Endothelial cell of umbilical vein (primary cell): ENCODE data around the gene FRA10AC1.

Source experiments
- POLR2A ChIP-seq: IDR thresholded peaks from 2 replicates; pipeline ENCODE4 v1.6.1; 2012; ENCODE audit warnings: low read depth, mild to moderate bottlenecking, control low read depth, low read length
- POLR2AphosphoS5 ChIP-seq: IDR thresholded peaks from 2 replicates; pipeline ENCODE4 v1.6.1; 2012; ENCODE audit warnings: low read depth, mild to moderate bottlenecking, control low read depth, low read length, moderate library complexity; ENCODE audit not compliant: insufficient read depth
- TF ChIP-seq, protein P1 (sequence below), 2 donors: IDR thresholded peaks; 1 replicate in 1 of 2; 2 replicates in 1 of 2; pipeline ENCODE4 v1.5.1; 2011; ENCODE audit warnings: low read length in 2 of 2, mild to moderate bottlenecking in 2 of 2, moderate library complexity in 2 of 2, control low read depth in 1 of 2, inconsistent platforms in 1 of 2, low read depth in 1 of 2; ENCODE audit not compliant: insufficient read depth in 1 of 2; ENCODE audit errors: extremely low read depth in 1 of 2

DNA sequence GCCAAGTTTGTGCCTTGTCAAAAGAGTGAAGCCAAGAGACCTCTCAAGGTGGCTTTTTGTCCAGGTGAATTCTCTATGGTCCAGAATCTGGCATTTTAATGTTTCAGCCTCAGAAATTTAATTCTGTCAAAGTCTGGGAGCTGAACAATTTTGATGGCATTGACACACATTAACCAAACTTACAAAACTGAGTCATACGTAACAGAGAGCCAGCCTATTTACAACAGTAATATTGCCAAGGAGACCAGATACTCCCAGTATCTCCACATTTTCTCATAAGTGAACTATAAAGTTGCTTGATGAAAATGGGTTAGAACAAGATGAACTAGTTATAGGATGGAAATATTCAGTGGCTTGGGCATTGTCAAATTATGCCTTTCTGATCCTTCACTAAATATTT lies 46.2 kb downstream of the FRA10AC1 start:
- TF ChIP-seq POLR2A: no peak
- TF ChIP-seq POLR2AphosphoS5: no peak
- TF ChIP-seq, protein P1, sequence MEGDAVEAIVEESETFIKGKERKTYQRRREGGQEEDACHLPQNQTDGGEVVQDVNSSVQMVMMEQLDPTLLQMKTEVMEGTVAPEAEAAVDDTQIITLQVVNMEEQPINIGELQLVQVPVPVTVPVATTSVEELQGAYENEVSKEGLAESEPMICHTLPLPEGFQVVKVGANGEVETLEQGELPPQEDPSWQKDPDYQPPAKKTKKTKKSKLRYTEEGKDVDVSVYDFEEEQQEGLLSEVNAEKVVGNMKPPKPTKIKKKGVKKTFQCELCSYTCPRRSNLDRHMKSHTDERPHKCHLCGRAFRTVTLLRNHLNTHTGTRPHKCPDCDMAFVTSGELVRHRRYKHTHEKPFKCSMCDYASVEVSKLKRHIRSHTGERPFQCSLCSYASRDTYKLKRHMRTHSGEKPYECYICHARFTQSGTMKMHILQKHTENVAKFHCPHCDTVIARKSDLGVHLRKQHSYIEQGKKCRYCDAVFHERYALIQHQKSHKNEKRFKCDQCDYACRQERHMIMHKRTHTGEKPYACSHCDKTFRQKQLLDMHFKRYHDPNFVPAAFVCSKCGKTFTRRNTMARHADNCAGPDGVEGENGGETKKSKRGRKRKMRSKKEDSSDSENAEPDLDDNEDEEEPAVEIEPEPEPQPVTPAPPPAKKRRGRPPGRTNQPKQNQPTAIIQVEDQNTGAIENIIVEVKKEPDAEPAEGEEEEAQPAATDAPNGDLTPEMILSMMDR (IDR thresholded peaks at IDR 0.05; ENCODE audit: extremely low read depth in 1 of 2, insufficient read depth in 1 of 2, low read depth in 1 of 2, low read length in 2 of 2): no peak
